ENCODE results near the gene USP2. TPM values are rescaled to one million over a fixed set of nuclear protein-coding genes. Genes with fewer than 3 reads are reported as not detected.

USP2 gene
- total and polyA plus RNA-seq, 8 donors: 4.4 to 15.4 (median 6.6) TPM

DNA sequence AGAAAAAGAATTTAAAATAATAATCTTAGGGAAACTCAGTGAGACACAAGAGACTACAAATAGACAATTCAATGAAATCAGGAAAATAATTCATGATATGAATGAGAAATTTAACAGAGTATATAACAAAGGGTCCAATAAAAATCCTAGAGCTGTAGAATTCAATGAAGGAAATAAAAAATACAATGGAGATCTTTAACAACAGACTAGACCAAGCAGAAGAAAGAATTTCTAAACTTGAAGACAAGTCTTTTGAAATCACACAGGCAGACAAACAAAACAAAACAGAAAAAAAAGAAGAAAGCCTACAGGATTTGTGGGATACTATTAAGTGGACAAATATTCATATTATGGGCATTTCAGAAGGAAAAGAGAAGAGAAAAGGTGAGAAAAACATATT is 16.2 kb upstream of the USP2 start:
- Histone ChIP-seq H3K27me3 (no peaks in the 10 kb centered on the region), H3K9me3 (no peaks in the 10 kb centered on the region), H3K27ac (no peak overlapping the region), H3K36me3 (no peaks in the 10 kb centered on the region), H3K4me1 (no peaks in the 10 kb centered on the region), H3K4me3 (no peak overlapping the region)
- DNase-seq (no peak), FAIRE-seq (no peak), ATAC-seq (no peak)
- intact Hi-C loops (cut with DNase I): no loop called here
- TF ChIP-seq, protein P1, sequence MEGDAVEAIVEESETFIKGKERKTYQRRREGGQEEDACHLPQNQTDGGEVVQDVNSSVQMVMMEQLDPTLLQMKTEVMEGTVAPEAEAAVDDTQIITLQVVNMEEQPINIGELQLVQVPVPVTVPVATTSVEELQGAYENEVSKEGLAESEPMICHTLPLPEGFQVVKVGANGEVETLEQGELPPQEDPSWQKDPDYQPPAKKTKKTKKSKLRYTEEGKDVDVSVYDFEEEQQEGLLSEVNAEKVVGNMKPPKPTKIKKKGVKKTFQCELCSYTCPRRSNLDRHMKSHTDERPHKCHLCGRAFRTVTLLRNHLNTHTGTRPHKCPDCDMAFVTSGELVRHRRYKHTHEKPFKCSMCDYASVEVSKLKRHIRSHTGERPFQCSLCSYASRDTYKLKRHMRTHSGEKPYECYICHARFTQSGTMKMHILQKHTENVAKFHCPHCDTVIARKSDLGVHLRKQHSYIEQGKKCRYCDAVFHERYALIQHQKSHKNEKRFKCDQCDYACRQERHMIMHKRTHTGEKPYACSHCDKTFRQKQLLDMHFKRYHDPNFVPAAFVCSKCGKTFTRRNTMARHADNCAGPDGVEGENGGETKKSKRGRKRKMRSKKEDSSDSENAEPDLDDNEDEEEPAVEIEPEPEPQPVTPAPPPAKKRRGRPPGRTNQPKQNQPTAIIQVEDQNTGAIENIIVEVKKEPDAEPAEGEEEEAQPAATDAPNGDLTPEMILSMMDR (IDR thresholded peaks at IDR 0.05): no peak

DNA sequence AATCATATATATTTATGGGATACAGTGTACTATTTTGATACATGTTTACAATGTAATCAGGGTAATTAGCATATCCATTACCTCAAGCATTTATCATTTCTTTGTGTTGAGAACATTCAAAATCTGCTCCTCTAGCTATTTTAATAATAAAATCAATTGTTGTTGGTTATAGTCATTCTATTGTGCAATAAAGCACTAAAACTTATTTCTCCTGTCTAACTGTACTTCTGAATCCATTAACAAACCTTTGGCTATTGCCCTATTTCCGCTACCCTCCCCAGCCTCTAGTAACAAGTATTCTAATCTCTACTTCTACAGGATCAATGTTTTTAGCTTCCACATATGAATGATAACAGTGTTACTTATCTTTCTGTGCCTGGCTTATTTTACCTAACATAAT is 15.3 kb upstream of the USP2 start:
- FAIRE-seq (peak; percentile 34), ATAC-seq (no peak), DNase-seq (no peak)
- H3K36me3 ChIP-seq: no peaks in the 10 kb centered on the region
- H3K27ac ChIP-seq: no peak overlapping the region
- H3K27me3 ChIP-seq: no peaks in the 10 kb centered on the region
- H3K4me1 ChIP-seq: no peaks in the 10 kb centered on the region
- WGBS, 2 donors: 83 to 87% methylated on average over 1 of the region's 1 CpG
- H3K4me3 ChIP-seq: no peak overlapping the region
- intact Hi-C loops (cut with DNase I): no loop called here
- H3K9me3 ChIP-seq: no peaks in the 10 kb centered on the region
- TF ChIP-seq, protein P1 (IDR thresholded peaks at IDR 0.05): no peak

DNA sequence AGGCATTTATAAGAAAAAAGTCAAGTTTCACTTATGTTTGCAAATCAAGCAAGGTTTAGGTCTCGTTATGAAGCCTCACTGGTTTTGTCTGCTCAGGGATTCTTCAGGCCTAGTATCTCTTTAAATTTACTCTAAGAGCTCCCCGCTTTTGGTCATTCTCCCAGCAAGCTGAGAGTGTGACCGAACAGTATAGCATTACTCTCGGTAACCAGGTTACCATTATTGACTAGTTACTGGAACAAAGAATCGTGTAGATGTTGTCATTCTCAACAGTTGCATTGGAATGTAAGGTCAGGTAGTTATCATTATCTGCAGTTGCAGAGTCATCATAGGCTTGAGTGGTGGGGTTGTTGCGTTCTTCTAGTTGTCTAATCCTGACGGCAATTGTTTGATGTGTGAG is 9.8 kb upstream of the USP2 start:
- TF ChIP-seq, protein P1 (IDR thresholded peaks at IDR 0.05): no peak
- no peaks in the 10 kb centered on the region for H3K36me3 ChIP-seq
- ATAC-seq (no peak), FAIRE-seq (no peak), DNase-seq (no peak)
- no peak overlapping the region for H3K27ac ChIP-seq
- 87 to 88% methylated on average over 7 of the region's 7 CpGs for WGBS, 2 donors
- intact Hi-C loops (cut with DNase I): no loop called here
- no peak overlapping the region for H3K4me3 ChIP-seq
- H3K4me1 ChIP-seq: no peaks in the 10 kb centered on the region
- H3K9me3 ChIP-seq: no peaks in the 10 kb centered on the region
- H3K27me3 ChIP-seq: no peaks in the 10 kb centered on the region

DNA sequence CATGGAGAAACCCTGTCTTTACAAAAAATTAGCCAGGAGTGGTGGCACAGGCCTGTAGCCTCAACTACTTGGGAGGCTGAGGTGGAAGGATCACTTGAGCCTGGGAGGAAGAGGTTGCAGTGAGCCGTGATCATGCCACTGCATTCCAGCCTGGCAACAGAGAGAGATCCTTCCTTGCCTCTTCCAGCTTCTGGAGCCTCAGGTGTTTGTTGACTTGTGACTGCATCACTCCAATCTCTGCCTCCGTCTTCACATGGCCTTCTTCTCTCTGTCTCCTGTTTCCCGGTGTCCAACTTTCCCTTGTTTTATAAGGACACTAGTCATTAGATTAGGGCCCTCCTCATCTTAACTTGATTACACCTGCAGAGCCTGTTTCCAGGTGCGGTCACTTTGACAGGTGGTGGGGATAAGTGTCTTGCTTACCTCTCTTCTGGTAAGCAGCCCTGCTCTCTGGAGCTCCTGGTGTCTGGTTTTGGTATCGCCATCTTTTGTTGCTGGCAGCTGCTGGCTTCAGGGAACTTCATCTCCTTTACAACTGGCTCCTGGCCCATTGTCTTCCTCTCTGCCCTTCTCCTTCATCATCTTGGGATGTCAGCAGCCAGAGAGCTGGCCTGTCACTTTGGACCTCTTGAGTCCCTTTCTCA is 8.2 kb upstream of the USP2 start:
- Histone ChIP-seq H3K9me3 (no peaks in the 10 kb centered on the region), H3K36me3 (no peaks in the 10 kb centered on the region), H3K27me3 (no peaks in the 10 kb centered on the region), H3K4me3 (no peak overlapping the region), H3K27ac (no peak overlapping the region), H3K4me1 (no peaks in the 10 kb centered on the region)
- DNase-seq (no peak), ATAC-seq (peak in 1 of 4 donors; percentile 28), FAIRE-seq (no peak)
- TF ChIP-seq, protein P1 (IDR thresholded peaks at IDR 0.05): no peak
- intact Hi-C loops (cut with DNase I): no loop called here
- WGBS, 2 donors: 71 to 74% methylated on average over 5 of the region's 5 CpGs

DNA sequence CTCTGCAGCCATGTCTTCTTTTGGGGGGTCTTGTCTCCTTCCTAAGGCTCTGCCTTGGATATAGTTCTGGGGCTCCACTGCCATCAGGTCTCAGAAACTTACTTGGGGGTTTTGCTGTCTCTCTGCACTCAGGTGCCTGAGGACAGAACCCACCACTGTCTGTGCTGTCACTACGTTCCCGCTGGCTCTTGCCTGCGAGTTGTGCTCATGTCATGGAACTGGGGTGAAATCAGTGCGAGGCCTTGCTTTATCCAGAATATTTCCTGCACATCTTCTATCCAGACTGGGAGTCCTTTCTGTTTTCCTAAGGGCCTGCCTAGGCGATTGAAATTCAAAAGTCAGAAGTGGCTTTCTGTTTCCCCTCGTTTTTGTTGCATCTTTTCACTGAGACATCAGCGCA is 6.6 kb upstream of the USP2 start:
- H3K36me3 ChIP-seq: no peaks in the 10 kb centered on the region
- ATAC-seq: no peak
- 82 to 89% methylated on average over 7 of the region's 7 CpGs for WGBS, 2 donors
- no peak overlapping the region for H3K4me3 ChIP-seq
- no peak for FAIRE-seq
- H3K9me3 ChIP-seq: no peaks in the 10 kb centered on the region
- no peak overlapping the region for H3K27ac ChIP-seq
- TF ChIP-seq, protein P1 (IDR thresholded peaks at IDR 0.05): no peak
- no peak for DNase-seq
- no peaks in the 10 kb centered on the region for H3K27me3 ChIP-seq
- intact Hi-C loops (cut with DNase I): no loop called here
- no peaks in the 10 kb centered on the region for H3K4me1 ChIP-seq
